ENCODE data around the gene CD40. TPM values are rescaled to one million over a fixed set of nuclear protein-coding genes. Genes with fewer than 3 reads are reported as not detected.
A peak's percentile ranks its signal among the peaks of the same experiment; 100 is the strongest.

Gene CD40
- total RNA-seq, 5 donors from 2014 or later (not counting 1 experiment from before 2014, with no cell fraction given): 1.5 to 9.6 (median 5.9) TPM

DNA sequence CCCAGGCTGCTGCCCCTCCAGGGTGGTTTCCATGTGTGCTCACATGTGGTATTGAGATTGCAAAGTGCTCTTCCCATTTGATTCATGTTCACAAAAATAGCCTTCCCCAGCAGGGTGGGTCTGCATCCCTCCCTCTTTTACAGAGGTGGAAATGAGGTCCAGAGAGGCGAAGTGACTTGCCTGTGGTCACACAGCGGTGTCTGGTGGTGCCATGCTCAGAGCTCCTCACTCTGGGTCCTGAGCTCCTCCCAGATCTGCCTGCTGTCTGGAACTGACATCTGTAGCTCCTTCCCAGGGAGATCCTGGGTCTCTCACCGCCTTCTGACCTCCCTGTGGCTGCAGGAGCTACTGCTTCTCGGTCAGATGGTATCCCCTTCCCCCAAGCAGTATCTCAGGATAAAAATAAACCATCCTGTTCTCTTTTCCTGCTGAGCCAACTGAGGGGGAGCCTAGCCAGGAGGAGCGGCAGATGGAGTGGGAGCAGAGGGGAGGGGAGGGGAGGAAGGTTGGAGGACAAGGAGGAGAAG is 11.9 kb downstream of the CD40 start:
- POLR2A ChIA-PET: no interaction called here
- H3K36me3 ChIP-seq (ENCODE audit: control insufficient read depth in 2 of 2, extremely low read depth in 1 of 2, insufficient read depth in 1 of 2, low read length in 1 of 2): no peaks in the 10 kb centered on the region
- WGBS (ENCODE audit: insufficient coverage): 46% methylated on average over 4 of the region's 5 CpGs
- no peak overlapping the region for H3K4me3 ChIP-seq (ENCODE audit: control insufficient read depth in 1 of 2, extremely low read depth in 1 of 2, low read length in 1 of 2)
- ATAC-seq (replicated peaks in 1 of 4) (no peak), DNase-seq (no peak)
- Mint-ChIP-seq H3K4me3 (no peak overlapping the region), H3K4me1 (peaks cover 0 to 3% (median 3%) of the 10 kb centered on the region in 3 donors), H3K27ac (no peak overlapping the region), H3K9me3 (no peaks in the 10 kb centered on the region), H3K27me3 (peaks cover 24 to 37% of the 10 kb centered on the region in 2 donors), H3K36me3 (peaks cover 3% of the 10 kb centered on the region)
- no peak overlapping the region for H3K27ac ChIP-seq (ENCODE audit: low read length)
- CTCF ChIA-PET: no interaction called here
- H3K9me3 ChIP-seq: no peaks in the 10 kb centered on the region
- H3K4me1 ChIP-seq (ENCODE audit: control insufficient read depth in 1 of 2, extremely low read depth in 1 of 2, insufficient read depth in 2 of 2, low read length in 2 of 2): peaks cover 0 to 6% of the 10 kb centered on the region in 2 experiments
- peaks cover 2 to 55% of the 10 kb centered on the region in 2 experiments for H3K27me3 ChIP-seq (replicated peaks in 1 of 2; ENCODE audit: control insufficient read depth in 2 of 2, extremely low read depth in 1 of 2, insufficient read depth in 2 of 2, low read length in 1 of 2)

DNA sequence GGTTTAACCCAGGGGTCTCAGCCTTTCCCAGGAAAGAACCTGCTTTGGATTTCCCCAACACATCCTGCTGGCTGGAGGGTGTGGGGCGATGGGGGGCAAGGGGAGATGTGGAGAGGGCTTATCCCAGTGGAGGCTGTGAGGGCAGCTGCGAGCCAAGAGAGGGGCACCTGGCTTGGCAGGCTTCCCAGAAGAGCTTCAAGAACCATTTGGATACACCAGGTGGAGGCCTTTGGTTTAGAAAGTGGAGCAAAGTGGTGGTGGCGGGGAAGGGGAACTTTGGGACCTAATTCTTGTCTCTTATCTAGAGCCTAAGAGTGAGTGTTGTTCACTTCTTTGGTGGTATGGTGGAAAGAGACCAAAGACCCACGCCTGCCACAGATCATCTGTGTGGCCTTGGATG is 12.4 kb downstream of the CD40 start:
- CTCF ChIA-PET: interaction anchor here in 1 of 2 donors (0.6 kb wide), 1 partner anchor 1251 kb away, joined by 3 read pairs; no protein-coding TSS in a partner anchor
- WGBS (ENCODE audit: insufficient coverage): 27% methylated on average over 2 of the region's 4 CpGs
- H3K27me3 Mint-ChIP-seq: peaks cover 26 to 41% of the 10 kb centered on the region in 2 donors

GRCh38 chr20:46131396-46131795 is 13.3 kb downstream of the CD40 start:
- WGBS (ENCODE audit: insufficient coverage): 58% methylated on average over 2 of the region's 6 CpGs
- H3K9me3 Mint-ChIP-seq: no peaks in the 10 kb centered on the region
- ATAC-seq (replicated peaks in 1 of 4) (no peak), DNase-seq (no peak)
- no peaks in the 10 kb centered on the region for H3K9me3 ChIP-seq
- H3K27ac ChIP-seq (ENCODE audit: low read length): no peak overlapping the region
- H3K27ac Mint-ChIP-seq: no peak overlapping the region
- H3K4me1 ChIP-seq (ENCODE audit: control insufficient read depth in 1 of 2, extremely low read depth in 1 of 2, insufficient read depth in 2 of 2, low read length in 2 of 2): peaks cover 0 to 6% of the 10 kb centered on the region in 2 experiments
- no peak overlapping the region for H3K4me3 ChIP-seq (ENCODE audit: control insufficient read depth in 1 of 2, extremely low read depth in 1 of 2, low read length in 1 of 2)
- no peaks in the 10 kb centered on the region for H3K36me3 Mint-ChIP-seq
- CTCF ChIA-PET: interaction anchor here (0.6 to 0.7 kb wide), 3 partner anchors 38 to 275 kb away, joined by 3 read pairs; partner anchors contain the start of gene ELMO2 (in 1 of the 2)
- H3K4me1 Mint-ChIP-seq: peaks cover 0 to 3% (median 3%) of the 10 kb centered on the region in 3 donors
- H3K27me3 Mint-ChIP-seq: peaks cover 33 to 49% of the 10 kb centered on the region in 2 donors
- H3K27me3 ChIP-seq (replicated peaks in 1 of 2; ENCODE audit: control insufficient read depth in 2 of 2, extremely low read depth in 1 of 2, insufficient read depth in 2 of 2, low read length in 1 of 2): peaks cover 2 to 62% of the 10 kb centered on the region in 2 experiments
- H3K36me3 ChIP-seq (ENCODE audit: control insufficient read depth in 2 of 2, extremely low read depth in 1 of 2, insufficient read depth in 1 of 2, low read length in 1 of 2): no peaks in the 10 kb centered on the region
- H3K4me3 Mint-ChIP-seq: no peak overlapping the region
- POLR2A ChIA-PET: no interaction called here

More for the DNA sequence above, 12.4 kb downstream of the CD40 start:
- Mint-ChIP-seq H3K4me1 (peaks cover 0 to 3% (median 3%) of the 10 kb centered on the region in 3 donors), H3K27ac (no peak overlapping the region), H3K36me3 (peaks cover 2% of the 10 kb centered on the region), H3K9me3 (no peaks in the 10 kb centered on the region), H3K4me3 (no peak overlapping the region)
- POLR2A ChIA-PET: no interaction called here
- Histone ChIP-seq H3K4me3 (ENCODE audit: control insufficient read depth in 1 of 2, extremely low read depth in 1 of 2, low read length in 1 of 2) (no peak overlapping the region), H3K9me3 (no peaks in the 10 kb centered on the region), H3K27me3 (replicated peaks in 1 of 2; ENCODE audit: control insufficient read depth in 2 of 2, extremely low read depth in 1 of 2, insufficient read depth in 2 of 2, low read length in 1 of 2) (peaks cover 2 to 55% of the 10 kb centered on the region in 2 experiments), H3K36me3 (ENCODE audit: control insufficient read depth in 2 of 2, extremely low read depth in 1 of 2, insufficient read depth in 1 of 2, low read length in 1 of 2) (no peaks in the 10 kb centered on the region), H3K27ac (ENCODE audit: low read length) (no peak overlapping the region), H3K4me1 (ENCODE audit: control insufficient read depth in 1 of 2, extremely low read depth in 1 of 2, insufficient read depth in 2 of 2, low read length in 2 of 2) (peaks cover 0 to 6% of the 10 kb centered on the region in 2 experiments)
- no peak for DNase-seq
- no peak for ATAC-seq (replicated peaks in 1 of 4)

- H3K27me3 ChIP-seq (replicated peaks in 1 of 2; ENCODE audit: control insufficient read depth in 2 of 2, extremely low read depth in 1 of 2, insufficient read depth in 2 of 2, low read length in 1 of 2): peaks cover 2 to 65% of the 10 kb centered on the region in 2 experiments
- ChIA-PET CTCF (interaction anchor here (0.9 to 1.3 kb wide), 3 partner anchors 110 to 305 kb away, joined by 3 to 5 read pairs (median 4); no protein-coding TSS in a partner anchor), POLR2A (no interaction called here)
- ATAC-seq (replicated peaks in 1 of 4) (peak; percentile 72 to 85 (median 79)), DNase-seq (peak; percentile 8 to 68 (median 42))
- WGBS (ENCODE audit: insufficient coverage): 15% methylated on average over 15 of the region's 17 CpGs
- H3K27me3 Mint-ChIP-seq: peaks cover 36 to 51% of the 10 kb centered on the region in 2 donors
- no peaks in the 10 kb centered on the region for H3K9me3 ChIP-seq
- H3K36me3 Mint-ChIP-seq: no peaks in the 10 kb centered on the region
- no peak overlapping the region for H3K4me3 ChIP-seq (ENCODE audit: control insufficient read depth in 1 of 2, extremely low read depth in 1 of 2, low read length in 1 of 2)
- no peak overlapping the region for H3K27ac ChIP-seq (ENCODE audit: low read length)
- H3K4me1 Mint-ChIP-seq: peaks cover 0 to 3% (median 3%) of the 10 kb centered on the region in 3 donors
- H3K27ac Mint-ChIP-seq: no peak overlapping the region
- H3K4me1 ChIP-seq (ENCODE audit: control insufficient read depth in 1 of 2, extremely low read depth in 1 of 2, insufficient read depth in 2 of 2, low read length in 2 of 2): peaks cover 0 to 6% of the 10 kb centered on the region in 2 experiments
- no peak overlapping the region for H3K4me3 Mint-ChIP-seq
- no peaks in the 10 kb centered on the region for H3K36me3 ChIP-seq (ENCODE audit: control insufficient read depth in 2 of 2, extremely low read depth in 1 of 2, insufficient read depth in 1 of 2, low read length in 1 of 2)
- H3K9me3 Mint-ChIP-seq: no peaks in the 10 kb centered on the region
Observed at GRCh38 chr20:46132705-46133120, 14.6 kb downstream of the CD40 start.

GRCh38 chr20:46133886-46134654 is 16.0 kb downstream of the CD40 start:
- 54% methylated on average over 2 of the region's 11 CpGs for WGBS (ENCODE audit: insufficient coverage)
- no peaks in the 10 kb centered on the region for H3K9me3 ChIP-seq
- Mint-ChIP-seq H3K27ac (no peak overlapping the region), H3K27me3 (peaks cover 36 to 64% of the 10 kb centered on the region in 2 donors), H3K4me3 (no peak overlapping the region), H3K4me1 (peaks cover 0 to 3% (median 3%) of the 10 kb centered on the region in 3 donors), H3K9me3 (no peaks in the 10 kb centered on the region), H3K36me3 (no peaks in the 10 kb centered on the region)
- no peak overlapping the region for H3K27ac ChIP-seq (ENCODE audit: low read length)
- H3K4me3 ChIP-seq (ENCODE audit: control insufficient read depth in 1 of 2, extremely low read depth in 1 of 2, low read length in 1 of 2): no peak overlapping the region
- ChIA-PET CTCF (interaction anchor here in 1 of 2 donors (0.7 kb wide), 1 partner anchor 274 kb away, joined by 3 read pairs; no protein-coding TSS in a partner anchor), POLR2A (no interaction called here)
- H3K4me1 ChIP-seq (ENCODE audit: control insufficient read depth in 1 of 2, extremely low read depth in 1 of 2, insufficient read depth in 2 of 2, low read length in 2 of 2): peaks cover 0 to 6% of the 10 kb centered on the region in 2 experiments
- H3K27me3 ChIP-seq (replicated peaks in 1 of 2; ENCODE audit: control insufficient read depth in 2 of 2, extremely low read depth in 1 of 2, insufficient read depth in 2 of 2, low read length in 1 of 2): peaks cover 2 to 69% of the 10 kb centered on the region in 2 experiments
- DNase-seq (no peak), ATAC-seq (replicated peaks in 1 of 4) (no peak)
- H3K36me3 ChIP-seq (ENCODE audit: control insufficient read depth in 2 of 2, extremely low read depth in 1 of 2, insufficient read depth in 1 of 2, low read length in 1 of 2): no peaks in the 10 kb centered on the region

- Histone ChIP-seq H3K4me1 (ENCODE audit: control insufficient read depth in 1 of 2, extremely low read depth in 1 of 2, insufficient read depth in 2 of 2, low read length in 2 of 2) (peaks cover 0 to 6% of the 10 kb centered on the region in 2 experiments), H3K27ac (ENCODE audit: low read length) (no peak overlapping the region), H3K4me3 (ENCODE audit: control insufficient read depth in 1 of 2, extremely low read depth in 1 of 2, low read length in 1 of 2) (no peak overlapping the region), H3K36me3 (ENCODE audit: control insufficient read depth in 2 of 2, extremely low read depth in 1 of 2, insufficient read depth in 1 of 2, low read length in 1 of 2) (no peaks in the 10 kb centered on the region), H3K9me3 (no peaks in the 10 kb centered on the region), H3K27me3 (replicated peaks in 1 of 2; ENCODE audit: control insufficient read depth in 2 of 2, extremely low read depth in 1 of 2, insufficient read depth in 2 of 2, low read length in 1 of 2) (peaks cover 2 to 74% of the 10 kb centered on the region in 2 experiments)
- DNase-seq (no peak), ATAC-seq (replicated peaks in 1 of 4) (no peak)
- H3K9me3 Mint-ChIP-seq: no peaks in the 10 kb centered on the region
- CTCF ChIA-PET: no interaction called here
- POLR2A ChIA-PET: no interaction called here
- WGBS (ENCODE audit: insufficient coverage): 65% methylated on average over 5 of the region's 7 CpGs
- no peak overlapping the region for H3K27ac Mint-ChIP-seq
- no peak overlapping the region for H3K4me3 Mint-ChIP-seq
- peaks cover 0 to 3% (median 3%) of the 10 kb centered on the region in 3 donors for H3K4me1 Mint-ChIP-seq
- H3K27me3 Mint-ChIP-seq: peaks cover 40 to 69% of the 10 kb centered on the region in 2 donors
- H3K36me3 Mint-ChIP-seq: no peaks in the 10 kb centered on the region
Observed at GRCh38 chr20:46134716-46135115, 16.6 kb downstream of the CD40 start.
